GM18511 (cell line): ENCODE measurements around the gene NEDD4.
"Not testable (repeated sequence)": the region's sequence is repeated elsewhere in the genome, so short reads cannot be mapped to it uniquely, and the experiment has no call there.

ENCODE experiments used
- ATAC-seq: cut with Tn5 transposase; IDR thresholded peaks from one replicate; pipeline ENCODE4 v1.9.1; 2021; ENCODE audit warnings: mild to moderate bottlenecking, moderate library complexity; ENCODE audit not compliant: unreplicated experiment

The NEDD4 gene

DNA sequence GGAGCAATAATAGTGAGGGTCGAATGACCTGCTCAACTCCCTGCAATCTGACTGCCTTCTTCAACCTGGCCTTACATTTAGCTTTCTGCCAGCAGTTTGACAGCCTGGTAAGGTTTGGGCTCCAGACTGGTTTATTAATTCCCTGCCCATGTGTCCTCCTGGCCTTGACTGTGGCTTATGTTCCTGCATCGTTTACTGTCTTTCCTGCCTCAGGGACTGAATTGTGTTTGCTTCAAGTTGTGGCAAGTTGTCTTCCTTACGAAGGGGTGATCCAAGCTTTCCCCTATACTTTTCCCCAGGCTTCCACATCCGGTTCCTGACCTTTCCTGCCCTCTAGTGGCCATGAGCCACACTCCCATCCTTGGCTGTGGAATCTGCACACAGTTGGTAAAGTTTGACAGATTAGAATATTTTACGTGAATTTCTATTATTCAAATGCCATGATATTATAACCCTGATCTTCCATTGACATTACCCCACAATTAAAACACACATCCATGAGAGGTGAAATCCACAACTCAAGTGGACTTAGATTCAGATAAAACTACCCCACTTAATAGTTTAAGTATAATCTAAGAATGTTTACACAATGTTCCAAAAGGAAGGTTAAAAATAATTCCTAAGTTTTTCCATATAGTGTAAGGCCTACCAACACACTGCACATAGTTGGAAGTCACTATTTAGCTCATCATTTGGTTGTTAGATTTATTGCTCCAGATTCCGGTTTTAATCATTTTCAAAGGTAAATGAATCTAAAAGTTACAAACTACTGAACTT is 95.7 kb downstream of the NEDD4 start:
- ATAC-seq = peak; percentile 68

- ATAC-seq = no peak
Observed at GRCh38 chr15:55894399-55894965, 98.9 kb downstream of the NEDD4 start.

DNA sequence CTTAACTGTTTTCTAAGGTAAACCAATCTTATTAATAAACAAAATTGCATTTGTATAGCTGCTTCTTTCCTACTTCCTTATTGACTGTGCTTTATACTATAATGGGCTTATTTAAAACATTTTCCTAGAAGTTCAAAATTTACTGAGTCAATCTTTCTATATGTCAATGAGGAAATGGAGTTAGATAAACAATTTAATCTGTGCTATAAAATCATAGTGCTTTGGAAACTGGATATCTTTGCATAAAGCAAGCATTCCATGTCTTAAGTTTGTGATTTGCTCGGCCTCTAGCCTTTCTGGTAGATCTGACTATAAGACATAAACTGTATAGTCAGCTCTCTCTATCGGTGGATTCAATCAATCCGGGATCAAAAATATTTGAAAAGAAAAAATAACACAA is 99.6 kb downstream of the NEDD4 start:
- no peak for ATAC-seq

- ATAC-seq = no peak
Observed at GRCh38 chr15:55891196-55891595, 102.2 kb downstream of the NEDD4 start.

DNA sequence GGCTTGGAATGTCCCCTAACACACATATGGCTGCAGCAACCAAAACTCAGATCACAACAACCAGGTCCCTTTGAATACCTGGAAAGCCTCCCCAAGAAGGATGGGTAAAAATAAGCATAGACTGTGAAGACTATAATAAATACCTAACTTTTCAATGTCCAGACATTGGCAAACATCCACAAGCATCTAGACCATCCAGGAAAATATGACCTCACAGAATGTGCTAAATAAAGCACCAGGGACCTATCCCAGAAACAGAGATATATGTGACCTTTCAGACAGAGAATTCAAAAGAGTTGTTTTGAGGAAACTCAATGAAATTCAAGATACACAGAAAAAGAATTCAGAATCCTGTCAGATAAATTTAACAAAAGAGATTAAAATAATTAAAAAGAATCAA is 109.2 kb downstream of the NEDD4 start:
- no peak for ATAC-seq

DNA sequence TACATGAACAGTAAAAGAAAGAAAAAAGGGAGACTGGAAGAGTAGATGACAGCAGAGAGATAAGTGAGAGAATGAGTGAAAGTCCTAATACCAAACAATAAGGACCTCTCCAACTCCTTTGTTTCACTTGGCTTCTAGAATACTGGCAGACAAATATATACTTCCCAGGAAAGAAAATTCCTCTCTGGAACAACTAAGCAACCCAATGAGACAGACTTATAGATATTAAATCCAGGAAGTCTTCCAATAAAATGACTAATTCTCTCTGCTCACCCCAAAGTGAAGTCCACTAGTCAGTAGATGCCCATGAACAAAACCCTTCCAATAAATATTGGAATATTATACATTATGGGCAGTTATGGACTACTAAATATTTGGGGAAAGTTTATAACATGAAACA is 114.2 kb downstream of the NEDD4 start:
- ATAC-seq = no peak

DNA sequence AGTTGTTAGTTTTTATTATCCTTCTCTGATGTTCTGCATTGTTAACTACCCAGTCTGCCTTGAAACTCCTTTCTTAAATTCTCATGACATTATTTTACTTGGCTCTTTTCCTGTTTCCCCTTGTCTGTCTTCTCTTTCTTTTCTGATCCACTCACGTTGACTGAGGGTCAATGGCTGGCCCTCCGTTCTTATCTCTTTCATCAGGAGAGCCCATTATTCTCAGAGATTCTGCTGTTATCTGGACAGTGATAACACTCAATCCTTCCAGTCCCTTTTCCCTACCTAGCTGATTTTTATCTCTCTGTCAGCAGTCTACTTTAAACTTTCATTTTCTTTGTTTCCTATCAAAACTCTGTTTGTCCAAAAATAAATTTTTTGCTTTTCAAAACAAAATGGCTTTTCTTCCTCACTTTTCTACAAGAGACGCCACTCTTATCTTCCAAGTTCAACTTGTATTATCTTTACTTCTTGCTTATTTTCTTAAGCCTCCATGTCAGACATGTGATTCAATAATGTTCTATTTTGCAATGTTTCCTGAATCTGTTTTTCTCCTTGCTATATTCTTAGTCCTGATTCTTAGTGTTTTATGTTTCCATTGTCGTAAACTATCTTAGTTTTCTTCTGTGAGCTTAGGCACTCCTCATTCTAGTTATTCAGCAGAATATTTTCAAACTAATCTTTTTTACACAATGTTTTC is 120.2 kb downstream of the NEDD4 start:
- no peak for ATAC-seq

DNA sequence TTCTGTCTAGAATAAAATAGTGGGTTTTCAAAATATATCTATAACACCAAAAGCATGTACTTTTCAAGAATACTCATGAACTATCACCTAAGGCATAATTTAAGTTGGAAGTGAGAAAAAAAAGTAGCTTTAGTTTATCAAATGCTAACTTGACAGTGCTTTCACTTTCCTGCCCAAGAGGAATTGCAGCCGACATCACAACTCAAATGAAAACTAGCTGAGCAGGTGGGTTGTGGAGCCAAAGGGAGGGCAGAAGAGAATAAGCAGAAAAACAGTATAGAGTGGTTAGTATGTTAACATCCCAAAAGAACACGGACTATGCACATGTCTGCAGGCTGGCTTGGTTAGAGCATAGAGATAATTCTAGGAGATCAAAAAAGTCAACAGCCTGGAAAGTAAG is 120.9 kb downstream of the NEDD4 start:
- no peak for ATAC-seq

DNA sequence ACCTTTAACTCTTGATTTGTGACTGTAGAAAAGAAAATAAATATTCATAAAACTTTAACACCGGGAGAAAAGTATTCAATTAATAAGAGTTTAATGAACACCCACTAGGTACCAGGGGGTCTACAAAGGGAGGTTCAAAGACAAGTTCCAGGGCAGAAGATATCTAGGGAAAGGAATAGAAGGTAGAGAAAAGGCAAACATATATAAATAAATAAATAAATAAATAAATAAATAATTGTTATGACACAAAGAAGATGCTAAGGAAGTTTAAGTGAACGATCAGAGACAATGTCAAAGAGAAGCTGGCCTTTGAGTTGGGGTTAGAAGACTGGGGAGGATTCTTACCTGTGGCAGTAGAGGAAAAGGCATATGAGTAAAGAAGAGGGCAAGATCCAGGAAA is 123.8 kb downstream of the NEDD4 start:
- ATAC-seq = no peak

- ATAC-seq = no peak
Observed at GRCh38 chr15:55868707-55869106, 124.7 kb downstream of the NEDD4 start.

DNA sequence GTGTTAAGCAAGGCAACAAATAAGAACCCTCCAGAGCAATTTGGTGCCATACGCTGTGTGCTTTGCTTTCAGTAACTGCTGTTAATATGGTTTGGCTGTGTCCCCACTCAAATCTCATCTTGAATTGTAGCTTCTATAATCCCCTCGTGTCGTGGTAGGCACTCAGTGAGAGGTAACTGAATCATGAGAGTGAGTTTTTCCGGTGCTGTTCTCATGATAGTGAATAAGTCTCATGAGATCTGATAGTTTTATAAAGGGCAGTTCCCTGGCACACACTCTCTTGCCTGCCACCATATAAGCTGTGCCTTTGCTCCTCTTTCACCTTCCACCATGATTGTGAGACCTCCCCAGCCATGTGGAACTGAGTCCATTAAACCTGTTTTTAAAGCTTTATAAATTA is 125.1 kb downstream of the NEDD4 start:
- ATAC-seq = not testable (repeated sequence)

DNA sequence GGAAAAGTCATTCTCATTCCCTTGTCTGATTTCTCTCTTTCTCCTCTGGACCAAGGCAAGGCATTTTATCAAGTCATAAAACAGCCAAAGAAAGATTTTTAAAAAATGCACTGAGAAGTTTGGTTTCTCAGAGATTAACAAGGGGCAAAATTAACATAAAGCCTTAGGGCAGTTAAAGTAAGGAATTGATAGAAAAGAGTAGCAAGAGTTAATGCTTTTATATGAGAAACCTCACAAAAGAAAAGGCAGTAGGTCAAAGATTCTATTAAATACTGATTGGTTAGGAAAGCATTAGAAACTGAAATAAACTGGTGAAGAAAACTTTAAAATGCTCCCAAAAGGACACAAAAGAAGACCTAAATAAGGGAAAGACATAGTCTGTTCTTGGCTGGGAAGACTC is 129.5 kb downstream of the NEDD4 start:
- ATAC-seq = no peak

- ATAC-seq = no peak
Observed at GRCh38 chr15:55861115-55861514, 132.3 kb downstream of the NEDD4 start.

DNA sequence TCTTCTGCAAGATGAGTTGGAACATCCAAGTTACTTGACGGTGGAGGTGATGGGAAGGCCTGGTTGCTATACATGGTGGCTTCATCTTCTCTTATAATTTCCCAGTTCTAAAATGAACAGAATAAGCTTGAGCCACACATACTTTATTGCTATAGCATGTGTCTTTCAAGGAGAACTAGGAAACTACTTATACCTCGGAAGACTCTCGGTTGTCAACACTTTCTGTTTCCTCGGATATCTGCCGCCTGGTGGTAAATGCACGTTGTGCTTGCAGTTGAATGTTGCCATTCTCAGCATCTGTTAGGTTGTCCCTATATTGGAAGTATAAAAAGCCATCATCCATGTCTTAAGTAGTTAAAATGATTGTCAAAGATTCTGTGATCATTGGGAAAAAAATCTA is 132.9 kb downstream of the NEDD4 start:
- ATAC-seq = no peak

DNA sequence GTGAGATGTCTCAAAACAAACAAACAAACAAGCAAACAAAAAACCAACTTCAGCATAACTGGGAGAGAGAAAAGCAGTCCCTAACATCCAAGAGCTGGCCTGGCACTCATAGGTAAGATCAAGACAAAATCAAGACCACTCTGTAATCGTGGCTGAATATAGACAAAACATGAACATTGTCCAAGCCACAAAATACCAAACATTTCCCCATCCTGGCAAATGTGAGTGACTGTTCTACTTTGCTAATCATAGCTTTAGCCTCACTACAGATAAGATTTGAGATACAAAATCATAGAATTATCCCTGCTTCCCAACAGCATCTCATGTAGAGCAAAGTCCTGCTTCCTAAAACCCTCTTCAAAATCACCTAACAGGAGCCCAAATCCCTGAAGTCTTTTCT is 133.7 kb downstream of the NEDD4 start:
- ATAC-seq = no peak

DNA sequence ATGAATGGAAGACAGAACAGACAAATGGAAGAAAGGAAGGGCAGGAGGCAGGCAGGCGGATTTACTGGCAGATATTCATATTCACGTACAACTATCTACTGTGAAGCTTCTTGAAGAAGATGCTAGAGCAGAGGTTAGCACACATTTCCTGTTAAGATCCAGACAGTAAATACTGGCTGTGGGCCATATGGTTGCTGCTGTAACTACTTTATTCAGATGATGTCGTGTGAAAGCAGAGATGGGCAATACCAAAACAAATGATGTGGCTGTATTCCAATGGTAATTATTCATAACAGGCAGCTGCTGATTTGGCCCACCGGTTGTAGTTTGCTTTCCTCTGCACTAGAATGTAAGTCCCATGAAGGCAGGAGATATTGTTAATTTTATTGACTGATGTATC is 134.8 kb downstream of the NEDD4 start:
- no peak for ATAC-seq

DNA sequence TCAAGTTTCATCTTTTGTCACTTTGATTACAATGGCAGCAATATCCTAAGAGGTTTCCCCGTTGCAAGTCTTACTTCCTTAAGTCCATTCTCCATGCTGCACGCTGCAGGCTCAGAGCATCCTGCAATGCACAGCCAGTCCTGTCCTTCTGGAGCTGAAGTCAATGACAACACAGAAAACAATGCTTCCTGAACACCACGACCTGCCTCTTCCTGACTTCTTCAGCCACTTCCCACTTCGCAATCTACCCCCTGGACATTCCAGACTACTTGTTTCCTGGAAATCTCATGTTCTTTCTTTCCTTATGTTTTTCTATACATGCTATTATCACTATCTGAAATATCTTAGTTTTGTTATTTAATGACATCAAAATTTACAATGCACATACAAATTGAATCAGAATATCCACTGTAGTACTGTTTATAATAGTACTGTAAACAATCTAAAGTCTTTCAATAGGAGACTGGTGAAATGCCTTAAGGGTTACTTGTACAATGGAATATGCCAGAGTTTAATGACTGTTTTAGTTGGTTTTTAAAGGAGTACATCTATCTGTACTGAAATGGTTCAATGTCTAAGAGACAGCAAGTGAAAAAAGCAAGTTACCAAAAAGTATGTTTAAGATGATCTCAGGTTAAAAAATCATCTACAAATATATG is 136.8 kb downstream of the NEDD4 start:
- ATAC-seq = no peak

- no peak for ATAC-seq
Observed at GRCh38 chr15:55853134-55853533, 140.3 kb downstream of the NEDD4 start.

DNA sequence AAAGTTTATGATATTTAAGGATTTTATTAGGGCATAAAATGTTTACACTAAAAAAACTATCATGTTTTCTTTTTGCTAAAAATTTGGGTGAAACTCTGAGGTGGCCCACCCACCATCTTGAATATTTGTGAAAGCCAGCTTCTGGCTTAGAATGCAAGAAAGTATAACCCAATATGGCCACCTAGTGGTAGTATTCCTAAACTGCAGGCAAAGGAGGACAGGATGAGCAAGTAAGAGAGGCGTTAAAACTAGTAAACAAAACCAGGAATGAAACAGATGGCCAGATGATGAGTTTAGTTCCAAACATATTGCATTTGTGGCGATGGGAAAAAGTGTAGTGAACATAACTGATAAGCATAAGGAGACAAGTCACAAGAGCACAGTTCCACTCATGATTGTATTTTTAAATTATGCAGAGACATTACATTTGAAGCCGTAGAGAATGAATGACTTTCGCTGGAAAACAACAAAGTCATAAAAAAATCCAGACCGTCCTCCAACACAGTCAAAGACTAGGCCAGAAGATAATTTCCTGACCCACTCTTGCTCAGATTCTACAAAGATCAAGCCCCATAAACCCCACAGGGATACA is 147.2 kb downstream of the NEDD4 start:
- peak; percentile 76 for ATAC-seq

DNA sequence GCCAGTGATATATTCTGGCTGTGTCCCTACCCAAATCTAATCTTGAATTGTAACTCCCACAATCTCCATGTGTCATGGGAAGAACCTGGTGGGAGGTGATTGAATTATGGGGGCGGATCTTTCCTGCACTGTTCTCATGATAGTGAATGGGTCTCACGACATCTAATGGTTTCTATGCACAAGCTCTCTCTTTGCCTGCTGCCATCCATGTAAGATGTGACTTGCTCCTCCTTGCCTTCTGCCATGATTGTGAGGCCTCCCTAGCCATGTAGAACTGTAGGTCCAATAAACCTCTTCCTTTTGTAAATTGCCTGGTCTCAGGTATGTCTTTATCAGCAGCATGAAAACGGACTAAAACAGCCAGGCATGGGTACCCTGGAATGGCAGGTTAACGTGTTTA is 150.5 kb downstream of the NEDD4 start:
- ATAC-seq = not testable (repeated sequence)

DNA sequence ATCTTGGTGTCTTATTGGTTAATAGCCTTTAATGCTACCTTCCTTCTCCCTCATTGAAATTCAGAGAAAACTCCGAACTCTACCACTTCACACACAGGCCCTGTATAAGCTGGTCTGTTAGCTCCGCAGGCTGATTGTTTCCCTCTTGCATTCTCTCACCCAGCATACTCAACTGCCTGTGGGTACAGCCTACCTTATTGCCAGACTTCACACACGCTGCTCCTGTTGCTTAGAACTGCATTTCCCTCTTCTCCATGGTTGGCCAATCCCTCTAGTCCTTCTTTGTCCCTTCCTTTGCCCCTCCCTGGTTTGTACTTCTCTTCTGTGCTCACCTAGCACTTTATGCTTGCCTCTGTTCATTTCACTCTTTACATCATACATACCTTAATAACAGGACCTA is 157.5 kb downstream of the NEDD4 start:
- no peak for ATAC-seq
